GM15510 (cell line): ENCODE results near the gene CDPF1.
A peak's percentile ranks its signal among the peaks of the same experiment; 100 is the strongest.

ENCODE experiments used
- POLR2A ChIP-seq: IDR thresholded peaks from 3 replicates; pipeline ENCODE4 v1.6.1; 2011; ENCODE audit warnings: borderline replicate concordance; ENCODE audit not compliant: insufficient read length; ENCODE audit errors: extremely low read depth

CDPF1 gene

DNA sequence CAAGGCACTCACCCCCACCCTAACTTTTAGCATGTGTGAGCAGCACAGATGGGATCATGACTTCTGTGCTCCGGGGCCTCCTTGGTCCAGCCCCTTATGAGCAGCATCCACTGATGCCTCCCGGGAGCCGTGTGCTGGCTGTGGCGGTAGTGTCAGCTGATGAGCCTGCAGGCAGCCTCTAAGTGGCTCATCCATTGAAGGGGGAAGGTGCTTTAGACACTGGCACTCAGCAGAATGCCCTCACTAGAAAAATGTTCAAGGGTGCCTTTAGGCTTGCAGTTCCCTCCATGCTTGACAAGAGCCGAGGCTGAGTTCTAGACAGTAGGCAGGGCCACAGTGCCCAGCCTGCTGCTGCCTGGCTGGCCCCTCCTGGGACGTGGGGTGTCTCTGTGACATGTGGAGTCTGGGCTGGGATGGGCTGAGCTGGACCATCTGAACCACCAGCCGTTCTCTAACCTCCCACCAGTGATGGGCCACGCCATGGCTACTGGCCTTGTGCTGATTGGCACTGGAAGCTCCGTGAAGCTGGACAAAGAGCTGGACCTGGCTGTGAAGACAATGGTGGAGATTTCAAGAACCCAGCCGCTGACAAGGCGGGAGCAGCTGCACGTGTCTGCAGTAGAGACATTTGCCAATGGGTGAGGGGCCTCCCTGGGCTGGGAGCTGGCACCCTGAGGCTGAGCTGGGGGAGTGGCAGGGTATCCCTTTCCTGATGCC lies 23.5 kb upstream of the CDPF1 start:
- TF ChIP-seq POLR2A: no peak

DNA sequence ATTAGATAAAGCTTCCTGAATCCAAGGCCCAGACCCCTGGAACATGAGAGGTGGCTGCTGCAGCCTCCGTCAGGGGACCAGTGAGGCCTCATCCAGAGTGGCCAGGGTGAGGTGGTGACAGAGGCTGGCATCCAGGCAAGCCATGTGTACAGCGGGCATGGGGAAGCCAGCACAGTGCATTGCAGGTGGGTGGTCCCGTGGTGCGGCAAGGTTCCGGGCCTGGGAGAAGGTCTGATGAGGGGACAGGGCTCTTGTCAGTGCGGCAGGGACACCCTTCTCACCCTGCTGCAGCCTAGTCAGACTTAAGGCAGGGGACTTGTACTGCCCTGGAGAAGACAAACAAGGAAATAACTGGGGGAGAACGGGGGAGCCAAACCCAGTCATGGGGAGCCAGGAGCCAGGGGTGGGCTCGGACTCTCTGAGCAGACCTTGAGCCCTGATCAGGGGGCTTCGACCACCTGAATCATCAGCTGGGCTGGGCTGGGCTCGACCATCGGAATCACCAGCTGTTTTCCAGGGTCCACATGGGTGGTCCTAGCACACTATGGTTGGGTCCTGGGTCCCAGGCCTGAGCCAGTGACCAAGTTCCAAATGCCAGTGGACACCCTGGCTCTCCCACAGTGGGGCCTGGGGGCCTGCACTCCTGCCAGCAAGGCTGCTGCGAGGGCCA lies 22.8 kb upstream of the CDPF1 start:
- no peak for TF ChIP-seq POLR2A

DNA sequence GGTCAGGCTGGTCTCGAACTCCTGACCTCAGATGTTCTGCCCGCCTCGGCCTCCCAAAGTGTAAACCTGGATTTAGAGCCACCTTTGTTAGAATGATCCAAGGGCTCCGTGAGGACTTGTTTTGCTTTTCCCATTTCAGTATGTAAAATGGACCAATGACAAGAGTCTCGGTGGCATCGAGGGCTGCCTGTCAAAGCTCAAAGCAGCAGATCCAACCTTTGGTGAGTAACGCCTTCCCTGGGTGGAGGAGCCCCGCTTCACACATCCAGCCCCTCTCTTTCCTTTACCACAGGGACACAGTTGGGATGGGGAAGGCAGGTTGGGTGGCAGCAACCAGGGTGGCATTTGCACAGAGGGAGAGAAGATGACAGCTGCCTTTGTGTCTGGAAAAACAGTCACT lies 22.1 kb upstream of the CDPF1 start:
- TF ChIP-seq POLR2A: no peak

DNA sequence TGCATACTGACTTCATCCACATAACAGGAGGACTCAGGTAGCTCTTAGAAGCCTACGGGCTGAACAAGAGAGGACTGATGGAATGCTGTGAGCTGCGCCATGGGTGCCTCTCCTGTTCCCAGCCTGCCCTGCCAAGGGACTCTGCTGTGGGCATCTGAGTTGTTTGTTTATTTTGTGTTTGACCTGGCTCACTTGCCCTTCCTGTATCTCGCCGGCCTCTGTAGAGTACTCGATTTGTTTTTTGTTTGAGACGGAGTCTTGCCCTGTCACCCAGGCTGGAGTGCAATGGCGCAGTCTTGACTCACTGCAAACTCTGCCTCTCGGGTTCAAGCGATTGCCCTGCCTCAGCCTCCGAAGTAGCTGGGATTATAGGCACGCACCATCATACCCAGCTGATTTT lies 19.5 kb upstream of the CDPF1 start:
- no peak for TF ChIP-seq POLR2A

DNA sequence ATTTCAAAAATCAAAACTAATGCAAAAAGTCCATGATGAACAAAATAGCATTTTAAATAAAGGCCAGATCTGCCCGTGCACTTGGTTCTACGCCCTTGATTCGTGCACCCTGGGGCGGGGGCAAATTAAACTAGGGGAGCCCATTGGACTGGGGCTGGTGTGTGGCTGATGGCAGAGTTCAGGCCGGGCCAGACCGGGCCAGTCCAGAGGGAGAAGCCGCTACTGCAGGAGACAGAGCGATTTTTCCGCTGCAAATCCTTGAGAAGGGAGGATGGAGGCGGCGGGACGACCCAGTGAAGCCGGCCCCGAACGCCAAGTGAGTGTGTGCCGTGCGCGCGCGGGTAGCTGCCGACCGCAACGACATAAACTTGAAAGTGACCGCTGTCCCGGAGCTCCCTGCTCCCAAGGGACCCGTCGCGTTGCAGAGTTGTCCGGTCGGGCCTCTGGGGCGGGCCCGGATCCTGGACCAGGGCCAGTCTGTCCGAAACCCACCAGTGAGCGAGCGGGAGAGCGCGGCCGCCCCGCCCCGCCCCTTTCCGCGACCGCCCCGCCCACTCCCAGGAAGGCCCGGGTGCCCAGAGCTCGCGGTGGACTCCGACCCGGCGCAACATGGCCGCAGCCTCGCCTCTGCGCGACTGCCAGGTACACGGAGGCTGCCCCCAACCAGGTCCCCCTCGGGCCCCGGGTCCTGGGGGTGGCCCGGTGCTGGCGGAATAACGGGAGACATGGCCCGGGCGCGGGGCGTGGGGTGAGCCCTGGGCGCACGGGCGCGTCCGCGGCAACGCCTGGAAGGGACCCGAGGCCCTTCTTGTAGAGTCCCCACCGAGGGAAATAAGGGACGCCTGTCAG lies 17.6 kb upstream of the CDPF1 start, which contains the start of gene TTC38:
Gene TTC38 (plus strand): TSS at position 578 of the 849 bp plus-strand sequence. CDS start 32 bp downstream, at position 610.
- peak; percentile 84 for TF ChIP-seq POLR2A

DNA sequence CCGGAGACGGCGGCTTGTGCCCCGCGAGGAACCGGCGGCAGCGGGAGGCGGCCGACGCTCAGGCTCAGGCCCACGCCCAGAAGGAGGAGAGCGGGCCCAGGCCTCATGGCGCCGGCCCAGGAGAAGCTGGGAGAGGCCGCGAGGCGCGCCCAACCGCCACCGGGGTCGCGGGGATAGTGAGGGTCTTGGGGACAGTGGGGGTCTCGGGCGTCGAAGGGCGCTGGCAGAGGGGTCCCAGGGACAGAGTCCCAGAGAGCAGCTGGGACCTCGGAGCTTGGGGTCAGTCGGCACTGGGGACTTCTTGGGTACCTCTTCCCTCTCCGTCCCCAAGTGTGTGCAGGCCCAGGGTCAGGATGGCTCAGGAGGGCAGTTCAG lies 13.1 kb upstream of the CDPF1 start, which contains the start of gene PKDREJ:
Gene PKDREJ (minus strand): TSS at position 128 of the 375 bp plus-strand sequence. CDS start 21 bp downstream, at position 107.
- no peak for TF ChIP-seq POLR2A

DNA sequence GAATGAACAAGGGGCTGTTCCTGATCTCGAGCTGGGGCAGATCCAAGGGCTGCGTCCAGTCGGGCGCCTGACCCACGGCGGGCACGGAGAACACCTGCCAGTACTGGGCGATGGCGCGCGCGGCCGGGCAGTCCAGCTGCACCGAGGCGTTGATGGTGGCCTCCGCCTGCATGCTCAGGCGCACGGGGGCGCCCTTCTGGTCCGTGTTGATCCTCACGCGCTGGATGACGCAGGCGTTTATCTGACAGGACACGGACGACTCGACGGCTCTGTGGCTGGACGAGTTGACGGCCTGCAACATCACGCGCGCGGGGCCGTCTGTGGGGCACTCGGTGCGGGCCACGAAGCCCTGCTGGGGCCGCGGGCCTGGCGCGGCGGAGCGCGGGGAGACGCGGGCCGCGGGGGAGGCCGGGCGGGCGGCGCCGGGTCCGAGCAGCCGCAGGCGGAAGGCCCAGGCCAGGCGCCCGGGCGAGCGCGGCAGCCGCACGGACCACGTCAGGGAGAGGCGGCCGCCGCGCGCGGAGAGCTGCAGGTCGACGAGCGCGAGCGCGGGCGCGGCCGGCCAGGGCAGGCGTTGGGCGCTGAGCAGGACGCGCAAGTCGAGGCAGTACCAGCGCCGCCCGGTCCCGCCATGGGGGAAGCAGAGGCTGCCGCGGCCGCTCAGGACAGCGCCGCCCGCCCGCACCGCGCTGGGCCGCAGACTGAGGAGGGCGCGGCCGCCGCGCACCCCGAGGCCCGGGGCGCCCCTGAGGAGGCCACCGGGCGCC lies 12.5 kb upstream of the CDPF1 start:
- no peak for TF ChIP-seq POLR2A

DNA sequence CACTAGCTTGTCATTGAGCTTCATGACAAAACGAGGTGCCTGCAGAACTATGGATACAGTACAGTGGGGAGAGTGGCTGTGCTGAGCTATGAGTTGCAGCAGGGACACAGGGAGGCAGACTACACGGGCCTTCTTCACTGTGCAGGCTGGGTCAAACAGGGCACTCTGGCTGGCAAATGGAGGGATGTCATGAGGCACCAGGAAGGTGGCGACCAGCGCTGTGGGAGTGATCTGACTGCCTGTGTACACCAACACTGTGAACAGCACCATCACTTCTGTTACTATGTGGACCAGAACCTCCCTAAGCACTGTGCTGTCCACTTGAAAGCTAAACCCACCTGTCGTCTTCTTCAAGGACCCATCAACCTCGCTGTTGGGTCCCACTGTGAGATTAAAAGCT lies 9.9 kb upstream of the CDPF1 start:
- no peak for TF ChIP-seq POLR2A

DNA sequence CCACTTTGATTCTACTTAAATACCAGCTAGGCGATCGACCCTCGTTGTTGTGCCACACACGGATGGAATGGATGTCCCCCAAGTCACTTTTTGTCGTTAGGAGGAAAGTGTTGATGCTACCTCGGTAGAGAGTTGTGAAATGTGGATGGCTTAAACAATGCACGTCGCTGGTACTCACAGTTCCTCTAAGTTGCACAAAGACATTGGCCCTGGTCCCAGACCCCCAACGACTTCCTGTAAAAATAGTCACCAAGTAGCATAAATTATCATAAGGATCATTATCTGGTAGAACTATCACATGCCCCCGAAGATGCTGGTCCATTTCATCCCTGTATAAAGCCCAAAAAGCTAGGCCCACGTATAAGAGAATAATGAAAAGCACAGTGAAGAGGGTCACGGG lies 9.3 kb upstream of the CDPF1 start:
- TF ChIP-seq POLR2A: no peak

DNA sequence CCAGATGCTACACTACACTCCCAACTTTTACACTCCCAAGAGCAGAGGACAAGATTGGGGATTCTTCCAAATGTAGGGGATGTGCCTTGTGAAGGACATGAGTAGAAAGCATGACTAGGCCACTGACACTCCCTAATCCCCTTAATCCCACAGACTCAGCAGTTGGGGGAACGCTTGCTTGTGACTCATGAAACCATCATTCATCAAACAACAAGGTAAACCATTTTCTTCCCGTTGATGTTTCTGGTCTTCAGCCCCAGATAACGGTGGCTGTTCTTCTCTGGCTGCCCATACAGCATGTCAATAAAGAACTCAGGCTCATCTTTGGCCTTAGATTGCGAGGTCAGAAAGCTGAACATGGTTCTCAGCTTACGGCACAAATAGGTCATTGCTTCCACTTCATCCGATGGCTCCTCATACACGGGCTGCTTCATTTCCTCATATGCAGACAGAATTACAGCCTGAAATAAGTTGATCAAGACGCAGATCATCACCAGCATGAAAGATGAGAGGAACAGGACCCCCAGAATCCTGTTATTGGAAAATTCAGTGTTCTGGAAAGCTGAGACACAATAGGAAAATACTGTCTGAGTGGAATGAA lies 6.4 kb upstream of the CDPF1 start:
- TF ChIP-seq POLR2A: no peak

DNA sequence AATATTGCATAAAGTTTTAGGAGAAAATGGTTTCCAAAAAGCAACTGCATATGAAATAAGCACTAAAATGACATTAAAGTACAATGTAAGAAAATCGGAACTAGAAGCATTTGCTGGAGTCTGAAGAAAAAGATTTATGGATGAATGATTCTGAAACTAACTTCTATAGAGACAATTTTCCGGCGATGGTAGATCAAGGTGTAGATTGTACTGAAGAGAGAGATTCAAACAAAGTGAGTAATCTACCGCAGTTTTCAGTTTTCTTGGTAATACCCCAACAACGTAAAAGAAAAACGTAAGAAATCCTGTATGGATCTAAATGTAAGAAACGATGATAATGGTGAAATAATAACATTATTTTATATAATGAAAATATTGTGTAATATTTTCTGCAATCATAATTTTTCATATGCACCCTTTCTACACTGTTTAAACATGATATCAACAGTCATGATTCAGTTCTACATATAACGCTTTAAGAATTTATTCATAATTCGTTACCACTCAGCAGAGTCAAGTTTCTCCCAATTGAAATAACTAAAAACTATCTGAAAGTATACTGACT lies 1.8 kb upstream of the CDPF1 start:
- no peak for TF ChIP-seq POLR2A

DNA sequence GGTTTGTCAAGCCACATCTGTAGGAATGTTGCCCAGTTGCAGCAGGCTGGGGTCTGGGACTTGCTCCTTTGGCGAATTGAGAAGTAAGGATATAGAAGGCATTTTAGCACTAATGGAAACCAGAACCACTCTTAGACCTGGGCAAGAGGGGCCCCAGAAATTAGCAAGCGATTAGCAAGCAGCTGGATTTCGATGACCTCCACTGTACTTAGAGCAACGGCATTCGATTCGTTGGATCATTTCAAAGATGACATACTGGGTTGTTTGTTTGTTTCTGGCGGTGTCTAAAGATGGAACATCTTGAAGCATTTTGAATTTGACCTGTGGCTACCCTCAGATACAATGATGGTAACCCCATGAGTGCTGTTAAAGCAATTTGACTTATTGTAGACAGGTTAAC lies 1.2 kb upstream of the CDPF1 start:
- TF ChIP-seq POLR2A: no peak

DNA sequence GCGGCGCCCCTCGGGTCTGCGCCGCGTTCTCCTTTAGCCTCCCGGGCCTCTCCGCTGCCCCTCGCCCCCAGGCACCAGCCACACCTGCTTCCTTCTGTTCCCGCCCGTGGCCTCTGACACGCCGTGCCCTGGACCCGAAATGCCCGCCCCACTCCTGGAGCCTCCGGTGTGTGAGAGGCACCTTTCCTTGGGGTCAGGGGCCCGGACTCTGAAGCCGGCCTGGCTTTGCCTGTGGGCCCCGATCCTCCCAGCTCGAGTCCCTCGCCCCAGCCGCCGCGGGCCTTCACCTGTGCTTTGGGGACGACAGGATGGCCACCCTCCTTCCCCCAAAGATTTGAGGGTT lies 661 bp upstream of the CDPF1 start:
- TF ChIP-seq POLR2A: no peak

DNA sequence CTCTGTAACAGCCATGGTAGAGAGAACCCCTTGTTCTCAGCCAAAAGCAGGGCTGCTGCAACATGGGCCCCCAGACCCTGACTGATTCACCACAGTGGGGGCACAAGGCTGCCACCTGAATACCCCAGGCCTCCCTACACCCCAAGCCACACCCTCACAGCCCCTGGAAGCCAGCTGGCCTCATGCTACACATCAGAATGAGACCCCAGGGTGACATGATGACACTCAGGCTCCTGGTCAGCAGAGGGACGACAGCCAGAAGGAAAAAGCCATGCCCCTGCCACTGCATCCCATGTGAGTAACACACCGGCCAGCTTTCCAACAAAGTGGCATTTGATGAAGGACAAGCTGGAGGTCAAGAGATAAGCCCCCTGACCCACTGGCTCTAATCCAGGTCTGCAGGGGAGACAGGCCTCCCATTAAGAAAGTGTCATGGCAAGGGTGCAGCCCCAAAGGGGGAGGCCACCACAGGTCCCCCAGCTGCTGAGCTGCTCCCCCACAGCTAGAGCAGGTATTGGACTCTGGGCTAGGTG lies 2.6 kb downstream of the CDPF1 start:
- no peak for TF ChIP-seq POLR2A

DNA sequence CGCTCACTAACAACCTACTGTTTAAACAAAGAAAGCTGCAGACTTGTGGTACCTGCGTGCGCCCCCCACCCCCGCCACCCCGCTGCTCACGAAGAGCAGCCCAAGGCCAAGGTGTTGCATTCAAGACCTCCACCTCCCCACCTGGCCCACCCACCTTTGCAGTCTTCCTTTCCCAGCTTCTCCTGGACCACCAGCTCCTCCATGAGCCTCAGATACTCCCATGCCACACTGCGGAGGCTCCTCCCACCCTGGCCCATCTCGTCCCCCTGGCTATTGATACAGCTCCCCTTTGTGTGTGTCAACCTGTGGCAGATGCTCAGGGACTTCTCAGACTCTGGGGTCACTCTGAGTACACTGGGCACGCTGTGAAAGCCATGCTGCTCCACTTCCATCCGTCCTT lies 3.9 kb downstream of the CDPF1 start:
- TF ChIP-seq POLR2A: no peak

DNA sequence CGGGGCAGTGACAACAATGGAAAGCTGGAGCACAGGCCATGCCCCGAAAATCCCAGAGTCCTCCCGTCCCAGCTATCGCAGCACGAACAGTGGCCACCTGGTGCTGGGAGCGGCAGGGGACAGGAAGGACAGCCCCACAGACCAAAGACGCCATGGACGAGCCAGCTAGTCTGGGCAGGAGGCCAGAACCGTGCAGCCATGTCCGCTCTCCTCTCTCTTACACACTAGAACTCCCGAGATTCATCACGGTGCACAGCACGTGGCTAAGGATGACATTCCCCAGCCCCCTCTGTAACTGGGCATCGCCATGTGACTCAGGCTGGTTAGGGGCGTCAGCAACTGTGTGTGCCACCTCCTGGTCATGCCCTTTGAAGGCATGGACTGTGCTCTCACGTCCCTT lies 4.6 kb downstream of the CDPF1 start:
- no peak for TF ChIP-seq POLR2A
